GM12878 (cell line): Measurements from ENCODE around the gene MRPS9. TPM values are rescaled to one million over a fixed set of nuclear protein-coding genes. Genes with fewer than 3 reads are reported as not detected.

Source experiments
- ATAC-seq: fragments of 200-7000 bp; cut with Tn5 transposase; 3 replicates; pipeline ENCODE4 v1.9.1; 2020; ENCODE audit warnings: mild to moderate bottlenecking, moderate library complexity
- BruUV-seq: library from RNA; stranded (reverse); fragments of 400-500 nt; replicated peaks from 2 replicates; lab custom pipeline; 2021; lab: Mats Ljungman, UMichigan
- CTCF ChIA-PET: fragments of 300-600 bp; sonication (Branson Sonifier 250); formaldehyde crosslinking; extraction: SDS; loops from one replicate; lab custom pipeline; 2021; ENCODE audit warnings: inconsistent platforms; lab: Yijun Ruan, JAX
- POLR2A ChIA-PET: fragments of 350-600 bp; formaldehyde crosslinking; extraction: SDS; loops from one replicate; lab custom pipeline; 2021; ENCODE audit warnings: inconsistent platforms; lab: Charles Lee
- RAD21 ChIA-PET: fragments of 300-600 bp; sonication (Branson Sonifier 250); formaldehyde crosslinking; loops from one replicate; lab custom pipeline; 2023; ENCODE audit warnings: antibody characterized with exemption; ENCODE audit not compliant: unreplicated experiment; lab: Charles Lee
- SMC1A ChIA-PET: fragments of 300-600 bp; sonication (Branson Sonifier 250); formaldehyde crosslinking; loops from one replicate; lab custom pipeline; 2023; ENCODE audit not compliant: unreplicated experiment, uncharacterized antibody; lab: Charles Lee
- DNase-seq: peaks from one replicate; pipeline ENCODE4 v3.0.0-alpha.2; 2011; ENCODE audit warnings: low read depth, low spot score
- FAIRE-seq: peaks from 3 replicates; lab custom pipeline; 2011; peaks lifted over from hg19 to GRCh38; lab: Jason Lieb, UNC
- H2AFZ ChIP-seq: 2 replicates; pipeline ENCODE4 v1.6.0; 2011; ENCODE audit warnings: low read depth, low read length, control low read depth; ENCODE audit not compliant: control insufficient read depth
- H3K27ac ChIP-seq: 2 replicates; pipeline ENCODE4 v1.5.1; 2011; ENCODE audit warnings: control low read depth; ENCODE audit not compliant: control insufficient read depth, insufficient read depth
- H3K27me3 ChIP-seq, 2 experiments: replicated peaks in 1 of 2; 2 replicates each; pipeline versions ENCODE4 v1.6.0 to v1.6.1; 2011; ENCODE audit warnings: low read length in 1 of 2; ENCODE audit not compliant: control insufficient read depth in 2 of 2, insufficient read depth in 2 of 2
- H3K36me3 ChIP-seq, 2 experiments: 2 replicates each; pipeline ENCODE4 v1.5.1; 2011; ENCODE audit warnings: low read length in 1 of 2; ENCODE audit not compliant: control insufficient read depth in 2 of 2, insufficient read depth in 2 of 2
- H3K4me1 ChIP-seq: 2 replicates; pipeline ENCODE4 v1.6.1; 2011; ENCODE audit warnings: mild to moderate bottlenecking, low read length, moderate library complexity, mixed read lengths; ENCODE audit not compliant: control insufficient read depth, insufficient read depth
- H3K4me2 ChIP-seq: 2 replicates; pipeline ENCODE4 v1.6.0; 2011; ENCODE audit warnings: control low read depth; ENCODE audit not compliant: control insufficient read depth, insufficient read depth
- H3K4me3 ChIP-seq: fragments of 200-600 bp; sonication (generic); 2 replicates; pipeline ENCODE4 v1.5.1; 2016
- H3K79me2 ChIP-seq: 2 replicates; pipeline ENCODE4 v1.6.0; 2011; ENCODE audit warnings: low read length; ENCODE audit not compliant: control insufficient read depth, insufficient read depth
- H3K9ac ChIP-seq: 2 replicates; pipeline ENCODE4 v1.8.0; 2011; ENCODE audit warnings: low read length, control low read depth, mixed read lengths; ENCODE audit not compliant: control insufficient read depth, insufficient read depth
- H3K9me3 ChIP-seq: replicated peaks from 3 replicates; pipeline ENCODE4 v1.5.1; 2011; ENCODE audit warnings: mild to moderate bottlenecking, low read length; ENCODE audit not compliant: control insufficient read depth, insufficient read depth
- H4K20me1 ChIP-seq: 2 replicates; pipeline ENCODE4 v1.6.0; 2011; ENCODE audit not compliant: control insufficient read depth, insufficient read depth
- BCLAF1 ChIP-seq: fragments of 450-650 bp; IDR thresholded peaks from 2 replicates; pipeline ENCODE4 v1.6.1; 2017; ENCODE audit warnings: antibody characterized with exemption, mild to moderate bottlenecking, moderate library complexity
- CHD2 ChIP-seq: IDR thresholded peaks from 2 replicates; pipeline ENCODE4 v1.6.1; 2011; ENCODE audit warnings: low read depth, low read length, improper control_type of control experiment, borderline replicate concordance
- GABPA ChIP-seq: IDR thresholded peaks from 2 replicates; pipeline ENCODE4 v1.6.1; 2014; ENCODE audit warnings: antibody characterized with exemption, low read depth, mild to moderate bottlenecking, inconsistent platforms
- MEF2B ChIP-seq: fragments of 450-650 bp; IDR thresholded peaks from 2 replicates; pipeline ENCODE4 v1.6.1; 2018; ENCODE audit warnings: mild to moderate bottlenecking, moderate library complexity; ENCODE audit not compliant: partially characterized antibody, poor library complexity, severe bottlenecking
- SUZ12 ChIP-seq: fragments of 200-600 bp; sonication (generic); IDR thresholded peaks from one replicate; pipeline ENCODE4 v1.6.1; 2018; ENCODE audit warnings: antibody characterized with exemption, mild to moderate bottlenecking; ENCODE audit not compliant: unreplicated experiment
- WGBS: methylation state at CpG from one replicate; pipeline ENCODE4 v1.1.6; 2016; ENCODE audit warnings: low lambda C conversion rate; ENCODE audit not compliant: insufficient replicate concordance, insufficient coverage; ENCODE audit errors: missing lambda C conversion rate; 5-methylcytosine and 5-hydroxymethylcytosine counted together
- in situ Hi-C: fragments of 300-500 bp; cut with MboI; formaldehyde crosslinking; loops from 9 replicates; pipeline ENCODE4 v1.14.3; 2018; ENCODE audit warnings: mixed read lengths
- intact Hi-C: fragments of 100-400 bp; cut with micrococcal nuclease; formaldehyde crosslinking; loops from one replicate; pipeline ENCODE4 v1.14.2; 2022; ENCODE audit not compliant: unreplicated experiment
- polyA plus RNA-seq, 11 experiments: library from polyadenylated mRNA; depleted of rRNA in 4 of 11; unstranded in 6 of 11; stranded (reverse) in 5 of 11; fragments of >200 nt; fragmentation: Nextera tagmentation in 4 of 11; fragmentation: Illumina TruSeq in 1 of 11; extraction: Ambion mirVana in 4 of 11; extraction: Trizol in 1 of 11; gene quantifications; 1 replicate in 1 of 11; 2 replicates in 10 of 11; pipeline versions ENCODE4 v1.2.1 to v1.2.3, GENCODE V29; 2011 to 2016; ENCODE audit warnings: inconsistent platforms in 2 of 11, missing spikeins in 2 of 11, low read depth in 1 of 11
- total RNA-seq, 4 experiments: library from RNA; depleted of rRNA in 3 of 4; stranded (reverse); fragments of >200 nt in 3 of 4; fragmentation: Illumina TruSeq in 1 of 4; extraction: Trizol in 1 of 4; gene quantifications; 2 replicates each; pipeline versions ENCODE4 v1.2.1 to v1.2.3, GENCODE V29; 2013 to 2021
- TF ChIP-seq, protein P1 (sequence below): fragments of 450-650 bp; formaldehyde crosslinking; IDR thresholded peaks from 2 replicates; pipeline ENCODE4 v1.5.0; 2022; ENCODE audit warnings: mild to moderate bottlenecking, missing genetic modification characterization

The MRPS9 gene
- total and polyA plus RNA-seq, 10 of the 15 experiments (the other 5 are each of a cell fraction or from before 2014, with no cell fraction given) = 39.1 to 111 (median 63.4) TPM

DNA sequence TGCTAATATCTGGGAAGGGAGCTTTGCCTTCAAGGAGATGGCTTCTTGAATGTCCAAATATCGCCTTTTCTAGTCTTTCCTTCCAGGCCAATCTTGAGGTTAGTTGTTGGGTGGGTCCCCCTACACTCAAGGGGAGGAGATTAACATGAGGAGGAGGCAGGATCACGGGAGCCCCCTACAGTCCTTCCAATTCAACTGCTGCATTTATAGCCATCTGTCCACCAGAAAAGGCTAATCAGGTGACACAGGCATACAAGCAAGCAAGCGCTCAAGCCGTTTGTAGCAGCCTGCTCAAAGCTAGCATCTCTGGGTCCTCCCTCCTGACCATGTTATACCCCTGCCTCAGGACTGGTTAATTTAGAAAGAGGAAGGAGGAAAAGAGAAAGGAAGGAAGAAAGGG is 87.6 kb downstream of the MRPS9 start (continued):
- TF ChIP-seq, protein P1, sequence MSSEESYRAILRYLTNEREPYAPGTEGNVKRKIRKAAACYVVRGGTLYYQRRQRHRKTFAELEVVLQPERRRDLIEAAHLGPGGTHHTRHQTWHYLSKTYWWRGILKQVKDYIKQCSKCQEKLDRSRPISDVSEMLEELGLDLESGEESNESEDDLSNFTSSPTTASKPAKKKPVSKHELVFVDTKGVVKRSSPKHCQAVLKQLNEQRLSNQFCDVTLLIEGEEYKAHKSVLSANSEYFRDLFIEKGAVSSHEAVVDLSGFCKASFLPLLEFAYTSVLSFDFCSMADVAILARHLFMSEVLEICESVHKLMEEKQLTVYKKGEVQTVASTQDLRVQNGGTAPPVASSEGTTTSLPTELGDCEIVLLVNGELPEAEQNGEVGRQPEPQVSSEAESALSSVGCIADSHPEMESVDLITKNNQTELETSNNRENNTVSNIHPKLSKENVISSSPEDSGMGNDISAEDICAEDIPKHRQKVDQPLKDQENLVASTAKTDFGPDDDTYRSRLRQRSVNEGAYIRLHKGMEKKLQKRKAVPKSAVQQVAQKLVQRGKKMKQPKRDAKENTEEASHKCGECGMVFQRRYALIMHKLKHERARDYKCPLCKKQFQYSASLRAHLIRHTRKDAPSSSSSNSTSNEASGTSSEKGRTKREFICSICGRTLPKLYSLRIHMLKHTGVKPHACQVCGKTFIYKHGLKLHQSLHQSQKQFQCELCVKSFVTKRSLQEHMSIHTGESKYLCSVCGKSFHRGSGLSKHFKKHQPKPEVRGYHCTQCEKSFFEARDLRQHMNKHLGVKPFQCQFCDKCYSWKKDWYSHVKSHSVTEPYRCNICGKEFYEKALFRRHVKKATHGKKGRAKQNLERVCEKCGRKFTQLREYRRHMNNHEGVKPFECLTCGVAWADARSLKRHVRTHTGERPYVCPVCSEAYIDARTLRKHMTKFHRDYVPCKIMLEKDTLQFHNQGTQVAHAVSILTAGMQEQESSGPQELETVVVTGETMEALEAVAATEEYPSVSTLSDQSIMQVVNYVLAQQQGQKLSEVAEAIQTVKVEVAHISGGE (CRISPR knock-in tag) = no peak
- no peak for TF ChIP-seq MEF2B
- no peak for TF ChIP-seq SUZ12
- no peak for TF ChIP-seq GABPA

GRCh38 chr2:105125920-105126319 is 88.1 kb downstream of the MRPS9 start:
- no peak for TF ChIP-seq CHD2
- no peak for TF ChIP-seq BCLAF1
- CTCF ChIA-PET = interaction anchor here (2.0 kb wide), 1 partner anchor 11 kb away, joined by 15 read pairs; no protein-coding TSS in a partner anchor
- peaks cover 12% of the 10 kb centered on the region for H3K4me1 ChIP-seq
- H3K27ac ChIP-seq = no peak overlapping the region
- no peaks in the 10 kb centered on the region for H3K36me3 ChIP-seq
- DNase-seq (no peak), FAIRE-seq (no peak), ATAC-seq (no peak)
- in situ Hi-C loops (no loop called here), intact Hi-C loops (no loop called here)
- 31% methylated on average over 3 of the region's 3 CpGs for WGBS
- SMC1A ChIA-PET = no interaction called here
- H3K4me2 ChIP-seq = no peak overlapping the region
- no peaks in the 10 kb centered on the region for H3K79me2 ChIP-seq
- no peak overlapping the region for H3K4me3 ChIP-seq
- RAD21 ChIA-PET = no interaction called here
- H3K9me3 ChIP-seq = peaks cover 1% of the 10 kb centered on the region; the same call in 1 of the 3 replicates
- H2AFZ ChIP-seq = no peak overlapping the region
- no peaks in the 10 kb centered on the region for H4K20me1 ChIP-seq
- no peak overlapping the region for H3K9ac ChIP-seq
- POLR2A ChIA-PET = interaction anchor here (0.7 kb wide), 1 partner anchor 74 kb away, joined by 5 read pairs; no protein-coding TSS in a partner anchor
- BruUV-seq = no TSS peak
- H3K27me3 ChIP-seq = no peaks in the 10 kb centered on the region
